Measurements from ENCODE around the gene AGPAT4. TPM values are rescaled to one million over a fixed set of nuclear protein-coding genes. Genes with fewer than 3 reads are reported as not detected.
A peak's percentile ranks its signal among the peaks of the same experiment; 100 is the strongest.

Gene AGPAT4
- total and polyA plus RNA-seq, 2 of the 13 experiments (the other 11 are each of a cell fraction or from before 2014, with no cell fraction given): 0.07 to 0.13 TPM

DNA sequence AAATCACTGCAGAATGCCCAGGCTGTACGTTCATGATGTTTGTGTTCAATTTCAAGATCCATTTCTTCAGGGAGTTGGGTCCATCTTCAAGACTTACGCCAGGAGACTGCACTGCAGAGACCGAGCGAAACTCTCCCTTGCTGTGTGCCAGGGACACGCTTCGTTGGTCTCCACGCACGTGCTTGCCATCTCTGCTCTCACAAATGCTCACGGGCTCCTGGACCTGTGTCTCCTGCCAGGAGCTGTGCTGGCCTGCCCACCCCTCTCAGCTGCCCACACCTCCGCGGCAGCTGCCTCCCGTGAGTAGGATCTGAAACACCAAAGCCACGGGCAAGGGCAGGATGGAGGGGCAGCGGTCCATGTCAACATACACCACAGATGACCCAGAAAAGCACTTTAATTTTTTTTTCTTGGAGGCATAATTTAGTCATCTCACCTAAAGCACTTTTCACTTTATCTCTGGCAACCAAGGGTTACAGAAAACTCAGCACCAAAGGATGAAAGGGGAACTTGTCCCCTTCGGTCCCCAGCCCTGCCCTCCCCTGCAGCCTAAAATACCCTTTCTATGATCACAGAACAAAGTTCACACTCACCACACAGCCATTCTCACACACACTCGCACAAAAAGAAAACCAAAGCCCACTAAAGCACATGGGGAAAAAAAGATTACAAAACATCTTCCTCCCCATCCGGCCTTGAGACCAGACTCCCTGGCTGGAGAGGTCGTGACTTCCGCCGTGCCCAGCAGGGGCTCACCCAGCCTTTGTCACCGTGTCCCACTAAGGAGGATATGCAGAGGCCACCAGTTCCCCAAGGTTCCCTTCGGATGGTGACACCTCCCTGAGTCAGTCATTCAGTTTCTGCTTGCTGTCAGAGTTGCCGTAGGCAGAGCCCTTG is 137.9 kb downstream of the AGPAT4 start (continued):
- TF ChIP-seq CSRNP1 (CRISPR knock-in tag; IDR thresholded peaks at IDR 0.05) (no peak), ZMYM4 (CRISPR knock-in tag; IDR thresholded peaks at IDR 0.05) (peak; percentile 33; the same call in 1 of the 2 replicates), CTCF (CRISPR knock-in tag; IDR thresholded peaks at IDR 0.05) (peak; percentile 24; the same call in 1 of the 2 replicates), REXO4 (CRISPR knock-in tag; IDR thresholded peaks at IDR 0.05; ENCODE audit: borderline replicate concordance) (no peak), ZNF260 (CRISPR knock-in tag; IDR thresholded peaks at IDR 0.05; ENCODE audit: borderline replicate concordance, low read depth) (no peak), ZNF354B (CRISPR knock-in tag; IDR thresholded peaks at IDR 0.05) (peak; percentile 64; the same call in 1 of the 2 replicates), ZNF512B (CRISPR knock-in tag; IDR thresholded peaks at IDR 0.05; ENCODE audit: borderline replicate concordance) (0 out of 2 replicates have a peak, but pooled peaks have one; percentile 65), ZNF33B (CRISPR knock-in tag; IDR thresholded peaks at IDR 0.05) (no peak), PAX8 (CRISPR knock-in tag; IDR thresholded peaks at IDR 0.05; ENCODE audit: borderline replicate concordance) (no peak), TFE3 (CRISPR knock-in tag; IDR thresholded peaks at IDR 0.05) (no peak), ZNF556 (CRISPR knock-in tag; IDR thresholded peaks at IDR 0.05; ENCODE audit: borderline replicate concordance) (no peak)
- TF ChIP-seq, protein P1, sequence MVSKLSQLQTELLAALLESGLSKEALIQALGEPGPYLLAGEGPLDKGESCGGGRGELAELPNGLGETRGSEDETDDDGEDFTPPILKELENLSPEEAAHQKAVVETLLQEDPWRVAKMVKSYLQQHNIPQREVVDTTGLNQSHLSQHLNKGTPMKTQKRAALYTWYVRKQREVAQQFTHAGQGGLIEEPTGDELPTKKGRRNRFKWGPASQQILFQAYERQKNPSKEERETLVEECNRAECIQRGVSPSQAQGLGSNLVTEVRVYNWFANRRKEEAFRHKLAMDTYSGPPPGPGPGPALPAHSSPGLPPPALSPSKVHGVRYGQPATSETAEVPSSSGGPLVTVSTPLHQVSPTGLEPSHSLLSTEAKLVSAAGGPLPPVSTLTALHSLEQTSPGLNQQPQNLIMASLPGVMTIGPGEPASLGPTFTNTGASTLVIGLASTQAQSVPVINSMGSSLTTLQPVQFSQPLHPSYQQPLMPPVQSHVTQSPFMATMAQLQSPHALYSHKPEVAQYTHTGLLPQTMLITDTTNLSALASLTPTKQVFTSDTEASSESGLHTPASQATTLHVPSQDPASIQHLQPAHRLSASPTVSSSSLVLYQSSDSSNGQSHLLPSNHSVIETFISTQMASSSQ (IDR thresholded peaks at IDR 0.05; ENCODE audit: low read depth): no peak
- TF ChIP-seq, protein P1 (CRISPR knock-in tag; IDR thresholded peaks at IDR 0.05; ENCODE audit: borderline replicate concordance): no peak

Data from HepG2 (cell line).